HG02840 (cell line): ENCODE data around the gene MFAP4.

Source experiments
- ATAC-seq: cut with Tn5 transposase; IDR thresholded peaks from one replicate; pipeline ENCODE4 v1.9.1; 2021; ENCODE audit warnings: mild to moderate bottlenecking, moderate library complexity, moderate number of reproducible peaks; ENCODE audit not compliant: unreplicated experiment, low FRiP score

MFAP4 gene

GRCh38 chr17:19410875-19411620 is 24.1 kb upstream of the MFAP4 start, which contains the start of gene RNF112:
RNF112 (plus strand) TSS chr17:19411232; CDS start chr17:19411409, 177 bp downstream.
- no peak for ATAC-seq

- ATAC-seq: no peak
Measured at GRCh38 chr17:19410091-19410490, 23.1 kb upstream of the MFAP4 start.

- ATAC-seq: no peak
Measured at GRCh38 chr17:19409509-19409908, 22.5 kb upstream of the MFAP4 start.

GRCh38 chr17:19409066-19409465 is 22.1 kb upstream of the MFAP4 start:
- no peak for ATAC-seq

GRCh38 chr17:19408346-19408710 is 21.3 kb upstream of the MFAP4 start:
- no peak for ATAC-seq

- ATAC-seq: no peak
Measured at GRCh38 chr17:19407601-19408345, 20.8 kb upstream of the MFAP4 start.

- no peak for ATAC-seq
Measured at GRCh38 chr17:19405114-19405513, 18.1 kb upstream of the MFAP4 start.

GRCh38 chr17:19404264-19404663 is 17.3 kb upstream of the MFAP4 start:
- no peak for ATAC-seq

GRCh38 chr17:19403021-19403420 is 16.0 kb upstream of the MFAP4 start:
- no peak for ATAC-seq

- ATAC-seq: no peak
Measured at GRCh38 chr17:19402171-19402570, 15.2 kb upstream of the MFAP4 start.

GRCh38 chr17:19401321-19402010 is 14.5 kb upstream of the MFAP4 start:
- no peak for ATAC-seq

- ATAC-seq: no peak
Measured at GRCh38 chr17:19399750-19400450, 12.9 kb upstream of the MFAP4 start.

GRCh38 chr17:19398301-19399181 is 11.6 kb upstream of the MFAP4 start:
- no peak for ATAC-seq

GRCh38 chr17:19397556-19398041 is 10.6 kb upstream of the MFAP4 start:
- ATAC-seq: no peak

- no peak for ATAC-seq
Measured at GRCh38 chr17:19392303-19392702, 5.3 kb upstream of the MFAP4 start.

- no peak for ATAC-seq
Measured at GRCh38 chr17:19391432-19391831, 4.4 kb upstream of the MFAP4 start.

GRCh38 chr17:19390951-19391350 is 4.0 kb upstream of the MFAP4 start:
- ATAC-seq: no peak

GRCh38 chr17:19388791-19389785 is 2.1 kb upstream of the MFAP4 start:
- ATAC-seq: no peak
